Activated CD4-positive, alpha-beta T cell treated with anti-CD3 and anti-CD28 coated beads, Interleukin-2, amount 10 ng/mL, durations not matched to agents 24 days and 14 days (primary cell): Measurements from ENCODE around the gene ACO1. TPM values are rescaled to one million over a fixed set of nuclear protein-coding genes. Genes with fewer than 3 reads are reported as not detected.

Source experiments
- DNase-seq: peaks from one replicate; pipeline ENCODE4 v3.0.0; 2022
- H3K27ac Mint-ChIP-seq: one replicate; pipeline ENCODE4 v1.8.0; 2022; ENCODE audit warnings: mild to moderate bottlenecking, mixed read lengths
- H3K27me3 Mint-ChIP-seq: one replicate; pipeline ENCODE4 v1.8.0; 2022; ENCODE audit warnings: mixed read lengths
- H3K36me3 Mint-ChIP-seq: one replicate; pipeline ENCODE4 v1.8.0; 2022; ENCODE audit warnings: low read depth, mild to moderate bottlenecking, mixed read lengths
- H3K4me1 Mint-ChIP-seq: one replicate; pipeline ENCODE4 v1.8.0; 2021; ENCODE audit warnings: mixed read lengths
- H3K4me3 Mint-ChIP-seq: one replicate; pipeline ENCODE4 v1.8.0; 2022; ENCODE audit warnings: mild to moderate bottlenecking, moderate library complexity, mixed read lengths
- H3K9me3 Mint-ChIP-seq: one replicate; pipeline ENCODE4 v1.8.0; 2021; ENCODE audit warnings: mixed read lengths
- intact Hi-C: fragments of 100-400 bp; cut with micrococcal nuclease; formaldehyde crosslinking; loops from one replicate; pipeline ENCODE4 v1.15.1; 2023
- total RNA-seq: library from RNA; stranded (reverse); gene quantifications from 2 replicates; pipeline ENCODE4 v1.2.3, GENCODE V29; 2022

ACO1 gene
- total RNA-seq, 1 donor from 2014 or later = 7.4 TPM

- Mint-ChIP-seq H3K27ac (no peak overlapping the region), H3K27me3 (no peaks in the 10 kb centered on the region), H3K9me3 (no peaks in the 10 kb centered on the region), H3K4me1 (peaks cover 5% of the 10 kb centered on the region), H3K4me3 (no peak overlapping the region), H3K36me3 (peaks cover 35% of the 10 kb centered on the region)
- intact Hi-C loops = no loop called here
- DNase-seq = no peak
Measured at GRCh38 chr9:32503008-32503407, 118.6 kb downstream of the ACO1 start.

Other genes starting within 250 kb of the ACO1 start
- 5.5 and 6.1 TPM in 2 replicates for gene RIGI, start 141.6 kb downstream of the ACO1 start, total RNA-seq
- 14.0 and 15.6 TPM in 2 replicates for gene SMIM27, start 167.7 kb downstream of the ACO1 start, total RNA-seq
- 14.5 and 15.1 TPM in 2 replicates for gene TOPORS, start 167.9 kb downstream of the ACO1 start, total RNA-seq
- 46.9 and 47.1 TPM in 2 replicates for gene NDUFB6, start 188.5 kb downstream of the ACO1 start, total RNA-seq